Hematopoietic multipotent progenitor cell treated with erythropoietin and hydrocortisone succinate and interleukin-3 and kit ligand, for 6 days (in vitro differentiated cells): ENCODE results near the gene GAB1.

ENCODE experiments used
- DNase-seq: peaks from one replicate; pipeline ENCODE4 v3.0.0-alpha.2; 2015

Gene GAB1

GRCh38 chr4:143336781-143337599, at the start of gene GAB1:
Gene GAB1 (plus strand): TSS chr4:143336876. CDS start chr4:143337189, 313 bp downstream.
- peak; percentile 90 for DNase-seq

- peak; percentile 48 for DNase-seq
Measured at GRCh38 chr4:143287572-143287923, 49.1 kb upstream of the GAB1 start.

- no peak for DNase-seq
Measured at GRCh38 chr4:143288171-143288570, 48.5 kb upstream of the GAB1 start.

- peak; percentile 18 for DNase-seq
Measured at GRCh38 chr4:143289370-143289769, 47.3 kb upstream of the GAB1 start.

GRCh38 chr4:143291314-143291713, 45.4 kb upstream of the GAB1 start:
- no peak for DNase-seq

GRCh38 chr4:143292858-143293257, 43.8 kb upstream of the GAB1 start:
- DNase-seq: no peak

- no peak for DNase-seq
Measured at GRCh38 chr4:143294310-143294709, 42.4 kb upstream of the GAB1 start.

GRCh38 chr4:143294710-143295275, 41.9 kb upstream of the GAB1 start:
- no peak for DNase-seq

- no peak for DNase-seq
Measured at GRCh38 chr4:143296397-143297067, 40.1 kb upstream of the GAB1 start.

- DNase-seq: no peak
Measured at GRCh38 chr4:143300860-143301259, 35.8 kb upstream of the GAB1 start.

- no peak for DNase-seq
Measured at GRCh38 chr4:143302536-143302935, 34.1 kb upstream of the GAB1 start.

GRCh38 chr4:143306788-143307187, 29.9 kb upstream of the GAB1 start:
- DNase-seq: no peak

- no peak for DNase-seq
Measured at GRCh38 chr4:143307531-143307930, 29.1 kb upstream of the GAB1 start.

GRCh38 chr4:143308377-143308776, 28.3 kb upstream of the GAB1 start:
- DNase-seq: peak; percentile 25

GRCh38 chr4:143311924-143312323, 24.8 kb upstream of the GAB1 start:
- no peak for DNase-seq

GRCh38 chr4:143313521-143313920, 23.2 kb upstream of the GAB1 start:
- peak; percentile 40 for DNase-seq

- no peak for DNase-seq
Measured at GRCh38 chr4:143313996-143314395, 22.7 kb upstream of the GAB1 start.

- DNase-seq: no peak
Measured at GRCh38 chr4:143320113-143320512, 16.6 kb upstream of the GAB1 start.

GRCh38 chr4:143326735-143327134, 9.9 kb upstream of the GAB1 start:
- DNase-seq: no peak

- DNase-seq: no peak
Measured at GRCh38 chr4:143329985-143330384, 6.7 kb upstream of the GAB1 start.

GRCh38 chr4:143335979-143336780, 496 bp upstream of the GAB1 start:
- DNase-seq: peak; percentile 89

GRCh38 chr4:143337600-143338287, 1.1 kb downstream of the GAB1 start:
- peak; percentile 83 for DNase-seq

- no peak for DNase-seq
Measured at GRCh38 chr4:143338313-143338712, 1.6 kb downstream of the GAB1 start.
